Activated CD4-positive, CD25-positive, alpha-beta regulatory T cell treated with anti-CD3 and anti-CD28 coated beads, Interleukin-2, amount 50 U/mL, for 24 hours (primary cell): ENCODE results near the gene ZNF575.

ENCODE experiments used
- ATAC-seq, 2 donors: fragments of 150-1000 bp; cut with Tn5 transposase; one replicate each; pipeline ENCODE4 v1.10.0; 2021; ENCODE audit warnings: mild to moderate bottlenecking in 1 of 2, moderate library complexity in 1 of 2

The ZNF575 gene

GRCh38 chr19:43532962-43533545, at the start of gene ZNF575:
Gene ZNF575 (plus strand): TSS chr19:43533188. CDS start chr19:43534423, 1,235 bp downstream.
- ATAC-seq: peak; percentile 58 to 69

GRCh38 chr19:43483281-43483680, 49.7 kb upstream of the ZNF575 start:
- no peak for ATAC-seq

DNA sequence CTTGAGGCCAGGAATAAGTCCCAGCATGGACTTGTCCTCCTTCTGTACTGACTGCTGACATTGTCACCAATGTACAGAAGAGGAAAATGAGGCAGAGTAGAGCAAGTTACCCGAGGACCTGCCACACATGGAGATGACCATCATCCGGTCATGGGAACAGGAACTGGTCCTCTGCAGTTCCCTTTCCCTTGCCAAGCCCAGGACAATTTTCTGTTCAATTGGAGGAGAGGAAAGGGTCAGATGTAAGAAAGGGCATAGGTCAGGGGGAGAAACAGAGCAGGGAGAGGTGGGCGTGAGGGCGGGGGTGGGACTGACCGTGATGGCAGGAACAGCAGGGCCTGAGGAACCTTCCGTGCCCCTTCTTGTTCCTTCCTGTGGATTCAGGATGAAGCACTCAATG, 47.0 kb upstream of the ZNF575 start:
- ATAC-seq: no peak

GRCh38 chr19:43486412-43486811, 46.6 kb upstream of the ZNF575 start:
- ATAC-seq: no peak

DNA sequence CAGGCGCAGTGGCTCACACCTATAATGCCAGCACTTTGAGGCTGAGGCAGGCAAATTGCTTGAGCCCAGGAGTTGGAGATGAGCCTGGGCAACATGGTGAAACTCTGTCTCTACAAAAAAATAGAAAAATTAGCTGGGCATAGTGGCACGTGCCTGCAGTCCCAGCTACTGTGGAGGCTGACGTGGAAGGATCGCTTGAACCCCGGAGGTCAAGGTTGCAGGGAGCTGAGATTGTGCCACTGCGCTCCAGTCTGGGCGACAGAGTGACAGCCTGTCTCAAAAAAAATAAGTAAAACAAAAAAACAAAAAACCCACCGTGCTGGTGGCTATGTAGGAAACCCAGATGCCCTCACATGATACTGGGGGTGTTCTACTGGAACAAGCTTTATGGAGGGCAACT, 44.8 kb upstream of the ZNF575 start:
- no peak for ATAC-seq

- ATAC-seq: no peak
Measured at GRCh38 chr19:43489310-43489709, 43.7 kb upstream of the ZNF575 start.

GRCh38 chr19:43489979-43490599, 42.9 kb upstream of the ZNF575 start:
- no peak for ATAC-seq

DNA sequence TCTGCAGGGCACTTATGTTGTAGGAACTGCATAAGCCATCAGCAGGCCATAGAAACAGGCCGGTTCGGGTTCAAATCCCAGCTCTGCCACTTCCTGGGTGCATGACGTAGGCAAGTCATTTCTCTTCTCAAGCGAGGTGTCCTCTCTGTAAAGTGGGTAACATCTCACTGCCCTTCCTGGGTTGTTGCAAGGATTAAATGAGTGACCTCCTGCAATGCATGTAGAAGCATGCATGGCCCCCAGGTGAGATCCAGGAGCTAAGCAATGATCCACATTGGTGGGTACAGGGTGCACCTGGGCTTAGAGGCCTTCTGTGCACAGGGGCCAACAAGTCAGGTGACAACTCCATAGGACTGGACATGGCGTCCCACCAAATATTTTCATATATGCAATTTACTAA, 42.2 kb upstream of the ZNF575 start:
- no peak for ATAC-seq

DNA sequence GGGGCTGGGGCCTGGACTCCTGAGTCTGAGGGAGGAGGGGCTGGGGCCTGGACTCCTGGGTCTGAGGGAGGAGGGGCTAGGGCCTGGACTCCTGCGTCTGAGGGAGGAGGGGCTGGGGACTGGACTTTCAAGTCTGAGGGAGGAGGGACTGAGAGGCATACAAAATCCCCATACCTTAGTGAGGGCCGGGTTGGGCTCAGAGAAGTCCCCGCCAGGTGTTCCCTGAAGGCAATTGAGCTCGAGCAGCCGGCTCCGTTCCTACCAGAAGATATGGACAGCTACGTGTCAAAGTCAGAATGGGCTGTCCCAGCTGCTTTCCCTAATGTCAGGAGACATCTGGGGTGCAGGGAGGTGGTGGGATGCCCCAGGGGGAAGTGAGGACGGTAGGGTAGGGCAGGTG, 37.9 kb upstream of the ZNF575 start:
- ATAC-seq: no peak

DNA sequence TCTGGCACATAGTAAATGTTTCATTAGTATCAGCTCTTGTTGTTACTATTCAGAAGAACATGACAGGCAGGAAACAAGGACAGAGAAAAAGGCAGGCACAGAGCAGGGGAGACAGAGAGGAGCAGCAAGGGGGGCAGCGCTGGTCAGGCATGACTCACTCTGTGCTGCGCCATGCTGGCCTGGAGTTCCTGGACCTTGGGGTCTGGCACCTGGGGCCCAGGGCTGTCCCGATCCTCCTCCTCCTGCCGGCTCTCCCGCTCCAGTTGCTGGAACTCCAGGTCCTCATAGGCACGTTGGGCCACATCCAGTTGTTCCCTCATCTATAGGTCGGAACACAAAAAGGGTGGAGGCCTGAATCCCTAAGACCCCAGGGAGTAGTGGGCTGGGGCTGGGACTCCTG, 36.0 kb upstream of the ZNF575 start:
- no peak for ATAC-seq

GRCh38 chr19:43498233-43498842, 34.6 kb upstream of the ZNF575 start:
- no peak for ATAC-seq

DNA sequence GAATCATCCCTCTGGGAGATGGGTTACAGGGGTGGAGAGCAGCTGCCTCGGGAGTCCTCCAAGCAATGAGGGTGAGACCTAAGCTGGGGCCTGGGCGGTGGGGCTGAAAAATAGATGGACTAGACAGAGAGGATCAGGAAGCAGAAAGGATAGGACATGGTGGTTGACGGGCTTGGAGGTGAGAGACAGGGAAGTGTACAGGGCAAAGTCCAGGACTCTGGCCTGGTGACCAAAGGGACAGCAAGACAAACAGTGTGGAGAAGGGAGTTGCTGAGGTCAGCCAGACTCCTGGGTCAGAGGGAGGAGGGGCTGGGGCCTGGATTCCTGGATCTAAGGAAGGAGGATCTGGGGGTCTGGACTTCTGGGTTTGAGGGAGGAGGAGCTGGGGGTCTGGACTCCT, 33.9 kb upstream of the ZNF575 start:
- no peak for ATAC-seq

GRCh38 chr19:43501661-43502418, 31.1 kb upstream of the ZNF575 start:
- no peak for ATAC-seq

DNA sequence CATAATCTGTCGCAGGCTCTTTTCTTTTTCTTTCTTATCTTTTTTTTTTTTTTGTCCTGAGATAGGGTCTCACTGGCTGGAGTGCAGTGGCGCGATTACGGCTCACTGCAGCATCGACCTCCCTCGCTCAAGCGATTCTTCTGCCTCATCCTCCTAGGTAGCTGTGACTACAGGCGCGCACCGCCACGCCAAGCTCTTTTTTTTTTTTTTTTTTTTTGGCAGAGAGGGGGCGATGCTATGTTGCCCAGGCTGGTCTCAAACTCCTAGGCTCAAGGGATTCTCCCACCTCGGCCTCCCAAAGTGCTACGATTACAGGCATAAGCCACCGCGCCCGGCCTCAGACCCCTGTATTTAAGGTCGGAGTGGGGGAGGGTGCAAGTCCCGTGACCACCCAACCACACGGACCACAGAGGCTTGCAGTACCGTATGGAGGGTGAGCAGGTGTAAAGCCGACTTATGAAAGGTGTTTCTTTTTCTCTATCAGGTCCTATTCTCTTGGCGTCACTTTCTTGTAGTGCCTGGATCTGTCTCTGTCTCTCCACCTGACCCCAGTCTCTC, 30.5 kb upstream of the ZNF575 start:
- no peak for ATAC-seq

- peak; percentile 90 to 92 for ATAC-seq
Measured at GRCh38 chr19:43503501-43504425, 29.2 kb upstream of the ZNF575 start.

GRCh38 chr19:43504426-43505185, 28.4 kb upstream of the ZNF575 start, which contains the start of gene PHLDB3:
Gene PHLDB3 (minus strand): TSS chr19:43504746. CDS start chr19:43504118, 628 bp downstream.
- peak; percentile 28 to 34 for ATAC-seq

DNA sequence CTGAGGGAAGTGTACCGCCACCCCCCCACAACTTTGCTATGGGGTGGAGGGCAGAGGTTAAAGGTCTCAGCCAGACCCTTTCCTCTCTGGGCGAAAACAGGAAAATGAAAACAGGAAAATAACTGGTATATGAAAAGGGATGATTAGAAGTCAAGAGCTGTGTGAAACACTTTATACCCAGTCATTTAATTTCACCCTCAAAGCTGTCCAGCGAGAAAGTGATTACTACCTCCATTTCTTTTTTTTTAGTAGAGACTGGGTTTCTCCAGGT, 27.9 kb upstream of the ZNF575 start:
- ATAC-seq: no peak

- no peak for ATAC-seq
Measured at GRCh38 chr19:43505941-43506340, 27.0 kb upstream of the ZNF575 start.

DNA sequence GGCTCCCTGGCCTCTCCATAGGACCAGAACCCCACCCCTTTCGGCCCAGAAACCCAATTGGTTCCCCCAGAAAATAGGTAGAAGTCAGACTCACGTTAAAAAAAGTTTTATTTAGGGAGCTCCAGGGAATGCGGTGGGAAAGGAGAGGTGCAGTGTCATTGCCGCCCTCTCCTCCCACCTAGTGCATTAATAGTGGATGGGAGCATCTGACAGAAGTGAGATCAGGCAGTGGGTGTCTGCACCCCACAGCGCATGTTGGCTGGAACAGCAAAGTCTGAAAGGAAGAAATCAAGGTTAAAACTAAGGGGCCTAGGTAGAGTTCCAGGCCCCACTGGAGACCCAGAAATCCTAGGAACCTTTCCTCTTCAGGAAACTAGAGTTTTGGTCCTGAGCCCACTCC, 26.4 kb upstream of the ZNF575 start:
- no peak for ATAC-seq

- no peak for ATAC-seq
Measured at GRCh38 chr19:43507880-43508279, 25.1 kb upstream of the ZNF575 start.

- no peak for ATAC-seq
Measured at GRCh38 chr19:43510713-43511112, 22.3 kb upstream of the ZNF575 start.

- ATAC-seq: no peak
Measured at GRCh38 chr19:43511324-43511723, 21.7 kb upstream of the ZNF575 start.
